ENCODE data around the gene IGFL4. TPM values are rescaled to one million over a fixed set of nuclear protein-coding genes. Genes with fewer than 3 reads are reported as not detected.

The IGFL4 gene
- total and polyA plus RNA-seq, 2 of the 13 experiments (the other 11 are each of a cell fraction or from before 2014, with no cell fraction given): 1.2 to 1.4 TPM

DNA sequence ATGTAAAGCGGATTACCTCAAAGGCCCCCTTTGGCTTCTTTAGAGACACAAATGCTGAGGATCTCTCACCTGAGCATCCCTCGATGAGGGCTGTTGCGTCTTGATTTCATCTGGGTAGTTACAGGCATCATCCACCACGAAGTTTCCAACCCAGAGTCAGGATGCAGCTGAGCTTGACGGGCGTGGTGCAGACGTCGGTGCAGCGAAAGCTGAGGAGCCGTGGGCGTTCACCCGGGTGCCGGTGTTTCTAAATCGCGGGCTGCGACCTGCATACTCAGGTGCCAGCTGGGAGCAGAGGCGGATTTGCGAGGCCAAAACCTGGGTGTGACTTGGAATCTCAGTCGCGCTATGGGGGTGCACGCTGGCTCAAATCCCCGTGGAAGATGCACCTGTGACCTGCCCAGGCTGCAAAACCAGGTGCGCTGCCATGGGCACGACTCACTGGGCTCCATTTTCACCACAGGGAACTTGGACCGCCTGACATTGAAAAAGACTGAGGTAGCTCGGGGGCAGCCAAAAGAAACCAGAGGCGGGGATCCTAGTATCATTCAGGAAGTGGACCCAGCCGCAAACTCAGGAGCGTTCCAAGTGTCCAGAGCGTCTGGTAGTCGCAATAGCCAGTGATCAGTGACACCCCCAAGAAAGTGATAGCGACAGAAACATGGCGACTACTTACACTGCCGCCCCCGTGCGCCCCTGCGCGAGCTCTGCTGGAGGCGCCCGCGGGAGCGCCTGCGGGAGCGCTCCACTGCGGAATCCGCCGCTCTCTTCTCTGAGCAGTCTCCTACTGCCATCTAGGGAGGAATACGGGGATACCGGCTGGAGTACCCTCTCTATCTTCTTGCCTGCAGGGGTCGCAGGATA lies 36.4 kb upstream of the IGFL4 start (continued):
- TF ChIP-seq, protein P1, sequence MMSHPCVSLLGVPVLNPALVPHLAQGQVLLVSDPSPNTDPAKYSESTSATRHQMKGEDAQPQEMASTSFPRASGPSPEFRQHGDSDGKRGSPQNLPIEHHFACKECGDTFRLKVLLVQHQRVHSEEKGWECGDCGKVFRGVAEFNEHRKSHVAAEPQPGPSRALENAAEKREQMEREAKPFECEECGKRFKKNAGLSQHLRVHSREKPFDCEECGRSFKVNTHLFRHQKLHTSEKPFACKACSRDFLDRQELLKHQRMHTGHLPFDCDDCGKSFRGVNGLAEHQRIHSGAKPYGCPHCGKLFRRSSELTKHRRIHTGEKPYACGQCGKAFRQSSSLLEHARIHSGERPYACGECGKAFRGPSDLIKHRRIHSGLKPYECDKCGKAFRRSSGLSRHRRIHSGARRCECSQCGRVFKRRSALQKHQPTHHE (CRISPR knock-in tag; IDR thresholded peaks at IDR 0.05; ENCODE audit: borderline replicate concordance): 0 out of 2 replicates have a peak, but pooled peaks have one; percentile 62
- TF ChIP-seq REST (IDR thresholded peaks at IDR 0.05; ENCODE audit: borderline replicate concordance in 1 of 2, low read depth in 1 of 2, low read length in 2 of 2) (no peak), PATZ1 (CRISPR knock-in tag; IDR thresholded peaks at IDR 0.05) (peak; percentile 80), ATM (IDR thresholded peaks at IDR 0.05; ENCODE audit: borderline replicate concordance) (no peak), CCAR2 (optimal IDR thresholded peaks at IDR 0.05; ENCODE audit: low read depth, low read length) (no peak), ZNF607 (CRISPR knock-in tag; IDR thresholded peaks at IDR 0.05; ENCODE audit: borderline replicate concordance) (no peak), ZNF713 (CRISPR knock-in tag; IDR thresholded peaks at IDR 0.05) (no peak), ERF (CRISPR knock-in tag; IDR thresholded peaks at IDR 0.05) (no peak), ZNF205 (CRISPR knock-in tag; IDR thresholded peaks at IDR 0.05) (peak; percentile 56; the same call in 1 of the 2 replicates), KLF13 (CRISPR knock-in tag; IDR thresholded peaks at IDR 0.05) (no peak), SRSF9 (IDR thresholded peaks at IDR 0.05; ENCODE audit: borderline replicate concordance, insufficient read depth, low read depth, low read length, poor library complexity, severe bottlenecking) (no peak), PAF1 (CRISPR knock-in tag; IDR thresholded peaks at IDR 0.05) (no peak)
- TF ChIP-seq, protein P2, sequence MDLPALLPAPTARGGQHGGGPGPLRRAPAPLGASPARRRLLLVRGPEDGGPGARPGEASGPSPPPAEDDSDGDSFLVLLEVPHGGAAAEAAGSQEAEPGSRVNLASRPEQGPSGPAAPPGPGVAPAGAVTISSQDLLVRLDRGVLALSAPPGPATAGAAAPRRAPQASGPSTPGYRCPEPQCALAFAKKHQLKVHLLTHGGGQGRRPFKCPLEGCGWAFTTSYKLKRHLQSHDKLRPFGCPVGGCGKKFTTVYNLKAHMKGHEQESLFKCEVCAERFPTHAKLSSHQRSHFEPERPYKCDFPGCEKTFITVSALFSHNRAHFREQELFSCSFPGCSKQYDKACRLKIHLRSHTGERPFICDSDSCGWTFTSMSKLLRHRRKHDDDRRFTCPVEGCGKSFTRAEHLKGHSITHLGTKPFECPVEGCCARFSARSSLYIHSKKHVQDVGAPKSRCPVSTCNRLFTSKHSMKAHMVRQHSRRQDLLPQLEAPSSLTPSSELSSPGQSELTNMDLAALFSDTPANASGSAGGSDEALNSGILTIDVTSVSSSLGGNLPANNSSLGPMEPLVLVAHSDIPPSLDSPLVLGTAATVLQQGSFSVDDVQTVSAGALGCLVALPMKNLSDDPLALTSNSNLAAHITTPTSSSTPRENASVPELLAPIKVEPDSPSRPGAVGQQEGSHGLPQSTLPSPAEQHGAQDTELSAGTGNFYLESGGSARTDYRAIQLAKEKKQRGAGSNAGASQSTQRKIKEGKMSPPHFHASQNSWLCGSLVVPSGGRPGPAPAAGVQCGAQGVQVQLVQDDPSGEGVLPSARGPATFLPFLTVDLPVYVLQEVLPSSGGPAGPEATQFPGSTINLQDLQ (CRISPR knock-in tag; IDR thresholded peaks at IDR 0.05): 0 out of 2 replicates have a peak, but pooled peaks have one; percentile 35
